ENCODE results near the gene BNIP3. TPM values are rescaled to one million over a fixed set of nuclear protein-coding genes. Genes with fewer than 3 reads are reported as not detected.
A peak's percentile ranks its signal among the peaks of the same experiment; 100 is the strongest.

Gene BNIP3
- total and polyA plus RNA-seq, 2 of the 13 experiments (the other 11 are each of a cell fraction or from before 2014, with no cell fraction given), result 73.7 to 223 TPM

GRCh38 chr10:131981429-131982184, at the start of gene BNIP3 (continued):
- TF ChIP-seq ARID4A (CRISPR knock-in tag; IDR thresholded peaks at IDR 0.05; ENCODE audit: borderline replicate concordance), result peak; percentile 85; the same call in 1 of the 2 replicates
- no peak for TF ChIP-seq FOXK1 (CRISPR knock-in tag; IDR thresholded peaks at IDR 0.05; ENCODE audit: borderline replicate concordance, low read depth)
- peak; percentile 66; the same call in 1 of the 2 replicates for TF ChIP-seq GMEB1 (CRISPR knock-in tag; IDR thresholded peaks at IDR 0.05; ENCODE audit: borderline replicate concordance)
- TF ChIP-seq MBD4 (IDR thresholded peaks at IDR 0.05; ENCODE audit: borderline replicate concordance, low read length), result no peak
- TF ChIP-seq ZNF652 (CRISPR knock-in tag; IDR thresholded peaks at IDR 0.05; ENCODE audit: borderline replicate concordance, low read depth), result no peak
- peak; percentile 66; the same call in 1 of the 2 replicates for TF ChIP-seq ZNF589 (CRISPR knock-in tag; conservative IDR thresholded peaks at IDR 0.05)
- peak; percentile 64; the same call in 1 of the 2 replicates for TF ChIP-seq FOXC1 (CRISPR knock-in tag; IDR thresholded peaks at IDR 0.05; ENCODE audit: borderline replicate concordance)
- TF ChIP-seq ARID3A (IDR thresholded peaks at IDR 0.05; ENCODE audit: low read depth, low read length), result no peak; the same call in 1 of the 2 replicates
- TF ChIP-seq ETV6 (CRISPR knock-in tag; conservative IDR thresholded peaks at IDR 0.05), result 0 out of 2 replicates have a peak, but pooled peaks have one; percentile 9
- no peak for TF ChIP-seq CBX5 (CRISPR knock-in tag; IDR thresholded peaks at IDR 0.05; ENCODE audit: borderline replicate concordance)
- peak; percentile 74 for TF ChIP-seq MYC (CRISPR knock-in tag; IDR thresholded peaks at IDR 0.05; ENCODE audit: borderline replicate concordance)
- TF ChIP-seq HMGA1 (CRISPR knock-in tag; conservative IDR thresholded peaks at IDR 0.05), result no peak
- peak; percentile 44 to 82; a peak in 3 of 4 replicates for TF ChIP-seq HMGXB4 (CRISPR knock-in tag; IDR thresholded peaks at IDR 0.05; ENCODE audit: borderline replicate concordance in 1 of 2, low read depth in 1 of 2)
- TF ChIP-seq FOXA3 (CRISPR knock-in tag; IDR thresholded peaks at IDR 0.05), result peak; percentile 38
- TF ChIP-seq EZH2 (conservative IDR thresholded peaks at IDR 0.05; ENCODE audit: low read depth, low read length), result no peak
- peak; percentile 57; the same call in 1 of the 2 replicates for TF ChIP-seq ZNF121 (CRISPR knock-in tag; IDR thresholded peaks at IDR 0.05)
- TF ChIP-seq RAD51 (IDR thresholded peaks at IDR 0.05; ENCODE audit: borderline replicate concordance), result no peak
- TF ChIP-seq ZNF530 (CRISPR knock-in tag; IDR thresholded peaks at IDR 0.05; ENCODE audit: low read depth), result no peak

Data from HepG2 (cell line).